Brain microvascular endothelial cell (primary cell): ENCODE measurements around the gene SPECC1.

Experiments
- DNase-seq: peaks from one replicate; pipeline ENCODE4 v3.0.0-alpha.2; 2020
- H3K27ac ChIP-seq: fragments of 250-450 bp; sonication (Bioruptor Pico); 2 replicates; pipeline ENCODE4 v1.5.1; 2020; ENCODE audit warnings: mild to moderate bottlenecking, moderate library complexity
- H3K27me3 ChIP-seq: fragments of 250-450 bp; sonication (Bioruptor Pico); replicated peaks from 2 replicates; pipeline ENCODE4 v1.5.1; 2020; ENCODE audit warnings: mild to moderate bottlenecking
- H3K36me3 ChIP-seq: fragments of 250-450 bp; sonication (Bioruptor Pico); replicated peaks from 2 replicates; pipeline ENCODE4 v1.5.1; 2020; ENCODE audit warnings: mild to moderate bottlenecking
- H3K4me3 ChIP-seq: 2 replicates; pipeline ENCODE4 v1.5.1; 2011; ENCODE audit warnings: low read depth, mild to moderate bottlenecking, control low read depth, low read length, moderate library complexity
- CTCF ChIP-seq: IDR thresholded peaks from 2 replicates; pipeline ENCODE4 v1.5.1; 2011; ENCODE audit warnings: low read depth, mild to moderate bottlenecking, moderate library complexity, low read length, control low read depth, inconsistent platforms; ENCODE audit errors: missing control alignments
- in situ Hi-C: cut with HindIII; loops from 2 replicates; pipeline ENCODE4 v1.10.0; 2017; ENCODE audit warnings: low sequenced_read_pairs, low pct_ligation_motif_present

SPECC1 gene

GRCh38 chr17:20145567-20145966 is 136.4 kb downstream of the SPECC1 start:
- in situ Hi-C loops, result no loop called here
- TF ChIP-seq CTCF, result no peak
- Histone ChIP-seq H3K27ac (no peak overlapping the region), H3K27me3 (no peaks in the 10 kb centered on the region), H3K36me3 (no peaks in the 10 kb centered on the region), H3K4me3 (no peak overlapping the region)
- DNase-seq, result no peak

- Histone ChIP-seq H3K27ac (no peak overlapping the region), H3K27me3 (no peaks in the 10 kb centered on the region), H3K4me3 (no peak overlapping the region), H3K36me3 (no peaks in the 10 kb centered on the region)
- no peak for TF ChIP-seq CTCF
- in situ Hi-C loops, result no loop called here
- DNase-seq, result no peak
These were observed 140.1 kb downstream of the SPECC1 start for GRCh38 chr17:20149251-20149650.

- H3K27me3 ChIP-seq, result no peaks in the 10 kb centered on the region
- no peaks in the 10 kb centered on the region for H3K36me3 ChIP-seq
- TF ChIP-seq CTCF, result no peak
- no peak overlapping the region for H3K4me3 ChIP-seq
- no peak for DNase-seq
- in situ Hi-C loops, result no loop called here
- no peak overlapping the region for H3K27ac ChIP-seq
These were observed 142.0 kb downstream of the SPECC1 start for GRCh38 chr17:20151174-20151573.

GRCh38 chr17:20153231-20153630 is 144.1 kb downstream of the SPECC1 start:
- no peak for DNase-seq
- no peaks in the 10 kb centered on the region for H3K36me3 ChIP-seq
- H3K27me3 ChIP-seq, result no peaks in the 10 kb centered on the region
- in situ Hi-C loops, result no loop called here
- no peak overlapping the region for H3K4me3 ChIP-seq
- no peak overlapping the region for H3K27ac ChIP-seq
- no peak for TF ChIP-seq CTCF

GRCh38 chr17:20154286-20155000 is 145.3 kb downstream of the SPECC1 start:
- Histone ChIP-seq H3K36me3 (no peaks in the 10 kb centered on the region), H3K27ac (no peak overlapping the region), H3K27me3 (no peaks in the 10 kb centered on the region), H3K4me3 (no peak overlapping the region)
- no peak for DNase-seq
- no peak for TF ChIP-seq CTCF
- in situ Hi-C loops, result no loop called here
